ENCODE measurements around the gene HDAC7.

DNA sequence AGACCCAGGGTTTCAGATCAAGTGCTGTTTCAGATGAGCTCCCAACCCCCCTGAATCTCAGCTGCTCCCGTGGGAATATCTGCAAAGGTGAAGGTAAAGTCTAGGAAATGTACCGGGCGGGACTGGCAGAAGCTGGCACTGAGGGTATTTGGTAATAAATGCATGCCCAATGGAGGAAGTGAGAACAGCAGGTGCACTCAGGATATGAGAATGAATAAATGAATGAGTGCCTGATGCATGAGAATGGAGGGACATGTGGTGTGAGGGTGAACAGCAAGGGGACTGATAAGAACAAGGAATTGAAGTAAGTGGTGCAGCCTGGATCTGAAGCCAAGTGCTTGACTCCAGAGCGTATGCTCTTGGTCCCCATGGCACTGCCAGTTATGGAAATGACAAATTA is 72.6 kb downstream of the HDAC7 start:
- TF ChIP-seq, protein P1, sequence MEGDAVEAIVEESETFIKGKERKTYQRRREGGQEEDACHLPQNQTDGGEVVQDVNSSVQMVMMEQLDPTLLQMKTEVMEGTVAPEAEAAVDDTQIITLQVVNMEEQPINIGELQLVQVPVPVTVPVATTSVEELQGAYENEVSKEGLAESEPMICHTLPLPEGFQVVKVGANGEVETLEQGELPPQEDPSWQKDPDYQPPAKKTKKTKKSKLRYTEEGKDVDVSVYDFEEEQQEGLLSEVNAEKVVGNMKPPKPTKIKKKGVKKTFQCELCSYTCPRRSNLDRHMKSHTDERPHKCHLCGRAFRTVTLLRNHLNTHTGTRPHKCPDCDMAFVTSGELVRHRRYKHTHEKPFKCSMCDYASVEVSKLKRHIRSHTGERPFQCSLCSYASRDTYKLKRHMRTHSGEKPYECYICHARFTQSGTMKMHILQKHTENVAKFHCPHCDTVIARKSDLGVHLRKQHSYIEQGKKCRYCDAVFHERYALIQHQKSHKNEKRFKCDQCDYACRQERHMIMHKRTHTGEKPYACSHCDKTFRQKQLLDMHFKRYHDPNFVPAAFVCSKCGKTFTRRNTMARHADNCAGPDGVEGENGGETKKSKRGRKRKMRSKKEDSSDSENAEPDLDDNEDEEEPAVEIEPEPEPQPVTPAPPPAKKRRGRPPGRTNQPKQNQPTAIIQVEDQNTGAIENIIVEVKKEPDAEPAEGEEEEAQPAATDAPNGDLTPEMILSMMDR (IDR thresholded peaks at IDR 0.05) = no peak
- TF ChIP-seq POLR2A (IDR thresholded peaks at IDR 0.05) (no peak), POLR2AphosphoS5 (IDR thresholded peaks at IDR 0.05) (no peak)
